HL-60 (cell line): ENCODE results near the gene CAMSAP3.
A peak's percentile ranks its signal among the peaks of the same experiment; 100 is the strongest.

Experiments
- DNase-seq, 2 experiments: peaks; one replicate each; pipeline ENCODE4 v3.0.0-alpha.2; 2010 to 2020; ENCODE audit warnings: low read depth in 1 of 2, low spot score in 1 of 2
- H3K27ac ChIP-seq: fragments of 250-450 bp; sonication (Bioruptor Pico); replicated peaks from 2 replicates; pipeline ENCODE4 v1.5.1; 2020; ENCODE audit warnings: mild to moderate bottlenecking, moderate library complexity
- H3K27me3 ChIP-seq: fragments of 250-450 bp; sonication (Bioruptor Pico); 2 replicates; pipeline ENCODE4 v1.5.1; 2021; ENCODE audit warnings: mild to moderate bottlenecking, moderate library complexity; ENCODE audit not compliant: insufficient read depth, poor library complexity, severe bottlenecking
- H3K4me3 ChIP-seq: replicated peaks from 2 replicates; pipeline ENCODE4 v1.5.1; 2011; ENCODE audit warnings: mild to moderate bottlenecking, control low read depth, low read length; ENCODE audit not compliant: insufficient read depth
- GABPA ChIP-seq: IDR thresholded peaks from 2 replicates; pipeline ENCODE4 v1.6.1; 2012; ENCODE audit warnings: low read depth
- POLR2AphosphoS5 ChIP-seq: IDR thresholded peaks from 2 replicates; pipeline ENCODE4 v1.6.1; 2012; ENCODE audit warnings: low read depth
- REST ChIP-seq: IDR thresholded peaks from 2 replicates; pipeline ENCODE4 v1.6.1; 2012; ENCODE audit warnings: low read depth; ENCODE audit not compliant: insufficient replicate concordance
- SPI1 ChIP-seq: IDR thresholded peaks from 2 replicates; pipeline ENCODE4 v1.6.1; 2012; ENCODE audit warnings: low read depth, mild to moderate bottlenecking, borderline replicate concordance
- TF ChIP-seq, protein P1 (sequence below): IDR thresholded peaks from one replicate; pipeline ENCODE4 v1.5.1; 2011; ENCODE audit warnings: low read length, control low read depth, inconsistent platforms; ENCODE audit not compliant: insufficient read depth

CAMSAP3 gene

DNA sequence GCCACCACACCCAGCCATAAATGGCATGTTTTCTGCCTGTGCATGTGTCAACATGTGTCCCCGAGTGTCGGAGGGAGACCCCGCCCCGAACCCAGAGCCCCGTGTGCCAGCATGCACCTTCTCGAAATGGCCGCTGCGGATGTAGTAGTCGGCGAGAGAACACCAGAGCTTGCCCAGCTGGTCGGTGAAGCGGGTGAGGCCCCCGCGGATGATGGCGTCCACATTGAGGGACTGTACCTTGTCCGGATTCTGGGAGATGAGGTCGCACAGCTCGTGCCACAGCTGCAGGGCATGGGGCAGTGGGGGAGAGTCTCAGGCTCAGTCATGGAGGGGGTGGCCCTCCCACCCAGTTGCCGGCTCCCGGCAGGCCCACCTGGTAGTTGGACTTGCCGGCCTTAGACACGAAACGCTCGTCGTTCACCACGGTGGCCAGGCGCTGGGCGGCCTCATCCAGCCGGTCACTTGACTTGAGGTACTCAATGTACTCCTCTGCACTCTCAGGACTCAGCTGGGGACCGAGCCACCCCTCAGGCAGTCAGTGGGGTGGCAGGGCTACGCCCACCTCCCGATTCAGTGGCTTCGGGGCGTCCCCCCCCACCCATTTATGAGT, 30.2 kb downstream of the CAMSAP3 start:
- Histone ChIP-seq H3K4me3 (no peak overlapping the region), H3K27ac (no peak overlapping the region), H3K27me3 (no peaks in the 10 kb centered on the region)
- TF ChIP-seq, protein P1, sequence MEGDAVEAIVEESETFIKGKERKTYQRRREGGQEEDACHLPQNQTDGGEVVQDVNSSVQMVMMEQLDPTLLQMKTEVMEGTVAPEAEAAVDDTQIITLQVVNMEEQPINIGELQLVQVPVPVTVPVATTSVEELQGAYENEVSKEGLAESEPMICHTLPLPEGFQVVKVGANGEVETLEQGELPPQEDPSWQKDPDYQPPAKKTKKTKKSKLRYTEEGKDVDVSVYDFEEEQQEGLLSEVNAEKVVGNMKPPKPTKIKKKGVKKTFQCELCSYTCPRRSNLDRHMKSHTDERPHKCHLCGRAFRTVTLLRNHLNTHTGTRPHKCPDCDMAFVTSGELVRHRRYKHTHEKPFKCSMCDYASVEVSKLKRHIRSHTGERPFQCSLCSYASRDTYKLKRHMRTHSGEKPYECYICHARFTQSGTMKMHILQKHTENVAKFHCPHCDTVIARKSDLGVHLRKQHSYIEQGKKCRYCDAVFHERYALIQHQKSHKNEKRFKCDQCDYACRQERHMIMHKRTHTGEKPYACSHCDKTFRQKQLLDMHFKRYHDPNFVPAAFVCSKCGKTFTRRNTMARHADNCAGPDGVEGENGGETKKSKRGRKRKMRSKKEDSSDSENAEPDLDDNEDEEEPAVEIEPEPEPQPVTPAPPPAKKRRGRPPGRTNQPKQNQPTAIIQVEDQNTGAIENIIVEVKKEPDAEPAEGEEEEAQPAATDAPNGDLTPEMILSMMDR, result no peak
- TF ChIP-seq GABPA (no peak), REST (no peak), SPI1 (no peak), POLR2AphosphoS5 (no peak)
- DNase-seq, result no peak

- Histone ChIP-seq H3K27ac (no peak overlapping the region), H3K27me3 (no peaks in the 10 kb centered on the region), H3K4me3 (no peak overlapping the region)
- TF ChIP-seq REST (no peak), SPI1 (no peak), POLR2AphosphoS5 (no peak), GABPA (no peak)
- TF ChIP-seq, protein P1, result no peak
- DNase-seq, result no peak
These were observed 31.5 kb downstream of the CAMSAP3 start for GRCh38 chr19:7627166-7627565.

DNA sequence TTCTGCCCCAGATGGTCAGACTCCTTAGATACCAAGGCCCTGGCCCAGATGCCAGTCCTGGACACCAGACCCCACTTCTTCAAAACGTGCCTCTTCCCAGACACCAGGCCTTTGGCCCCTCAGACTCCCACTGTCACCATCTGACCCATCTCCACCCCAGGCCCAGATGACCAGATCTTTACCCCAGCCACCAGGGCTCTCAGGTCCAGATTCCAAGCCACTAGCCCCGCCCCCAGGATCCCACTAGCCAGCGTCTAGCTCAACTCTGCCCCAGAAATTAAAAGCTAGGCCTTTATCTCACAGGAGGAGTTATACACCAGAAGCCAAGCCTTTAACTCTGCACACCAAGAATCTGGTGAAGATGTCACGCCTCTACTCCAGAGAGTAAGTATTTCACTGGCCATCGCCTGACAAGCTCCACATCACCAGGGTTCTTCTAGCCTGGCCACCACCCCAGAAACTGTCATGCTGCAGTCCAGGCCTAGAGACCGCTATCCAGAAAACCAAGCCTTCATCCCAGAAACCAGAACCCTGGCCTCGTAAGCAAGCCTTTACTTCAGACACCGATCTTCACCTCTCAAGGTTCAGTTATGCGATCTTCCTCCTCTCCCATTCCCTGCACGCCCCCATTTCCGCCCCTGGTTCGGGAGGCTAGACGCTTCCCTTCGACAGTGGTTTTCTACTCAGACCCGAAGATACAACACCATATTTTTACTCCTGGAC, 33.1 kb downstream of the CAMSAP3 start:
- H3K27me3 ChIP-seq, result no peaks in the 10 kb centered on the region
- no peak for DNase-seq
- peak overlapping the region; percentile 62 for H3K27ac ChIP-seq
- TF ChIP-seq POLR2AphosphoS5, result no peak
- TF ChIP-seq GABPA, result no peak
- TF ChIP-seq REST, result no peak
- no peak for TF ChIP-seq SPI1
- TF ChIP-seq, protein P1, result no peak
- H3K4me3 ChIP-seq, result peak overlapping the region; percentile 100
